ENCODE measurements around the gene ARRDC2. TPM values are rescaled to one million over a fixed set of nuclear protein-coding genes. Genes with fewer than 3 reads are reported as not detected.

ARRDC2 gene
- total and polyA plus RNA-seq, 9 of the 15 experiments (the other 6 are each of a cell fraction or from before 2014, with no cell fraction given) = 1.9 to 27.4 (median 15.2) TPM

- TF ChIP-seq, protein P1, sequence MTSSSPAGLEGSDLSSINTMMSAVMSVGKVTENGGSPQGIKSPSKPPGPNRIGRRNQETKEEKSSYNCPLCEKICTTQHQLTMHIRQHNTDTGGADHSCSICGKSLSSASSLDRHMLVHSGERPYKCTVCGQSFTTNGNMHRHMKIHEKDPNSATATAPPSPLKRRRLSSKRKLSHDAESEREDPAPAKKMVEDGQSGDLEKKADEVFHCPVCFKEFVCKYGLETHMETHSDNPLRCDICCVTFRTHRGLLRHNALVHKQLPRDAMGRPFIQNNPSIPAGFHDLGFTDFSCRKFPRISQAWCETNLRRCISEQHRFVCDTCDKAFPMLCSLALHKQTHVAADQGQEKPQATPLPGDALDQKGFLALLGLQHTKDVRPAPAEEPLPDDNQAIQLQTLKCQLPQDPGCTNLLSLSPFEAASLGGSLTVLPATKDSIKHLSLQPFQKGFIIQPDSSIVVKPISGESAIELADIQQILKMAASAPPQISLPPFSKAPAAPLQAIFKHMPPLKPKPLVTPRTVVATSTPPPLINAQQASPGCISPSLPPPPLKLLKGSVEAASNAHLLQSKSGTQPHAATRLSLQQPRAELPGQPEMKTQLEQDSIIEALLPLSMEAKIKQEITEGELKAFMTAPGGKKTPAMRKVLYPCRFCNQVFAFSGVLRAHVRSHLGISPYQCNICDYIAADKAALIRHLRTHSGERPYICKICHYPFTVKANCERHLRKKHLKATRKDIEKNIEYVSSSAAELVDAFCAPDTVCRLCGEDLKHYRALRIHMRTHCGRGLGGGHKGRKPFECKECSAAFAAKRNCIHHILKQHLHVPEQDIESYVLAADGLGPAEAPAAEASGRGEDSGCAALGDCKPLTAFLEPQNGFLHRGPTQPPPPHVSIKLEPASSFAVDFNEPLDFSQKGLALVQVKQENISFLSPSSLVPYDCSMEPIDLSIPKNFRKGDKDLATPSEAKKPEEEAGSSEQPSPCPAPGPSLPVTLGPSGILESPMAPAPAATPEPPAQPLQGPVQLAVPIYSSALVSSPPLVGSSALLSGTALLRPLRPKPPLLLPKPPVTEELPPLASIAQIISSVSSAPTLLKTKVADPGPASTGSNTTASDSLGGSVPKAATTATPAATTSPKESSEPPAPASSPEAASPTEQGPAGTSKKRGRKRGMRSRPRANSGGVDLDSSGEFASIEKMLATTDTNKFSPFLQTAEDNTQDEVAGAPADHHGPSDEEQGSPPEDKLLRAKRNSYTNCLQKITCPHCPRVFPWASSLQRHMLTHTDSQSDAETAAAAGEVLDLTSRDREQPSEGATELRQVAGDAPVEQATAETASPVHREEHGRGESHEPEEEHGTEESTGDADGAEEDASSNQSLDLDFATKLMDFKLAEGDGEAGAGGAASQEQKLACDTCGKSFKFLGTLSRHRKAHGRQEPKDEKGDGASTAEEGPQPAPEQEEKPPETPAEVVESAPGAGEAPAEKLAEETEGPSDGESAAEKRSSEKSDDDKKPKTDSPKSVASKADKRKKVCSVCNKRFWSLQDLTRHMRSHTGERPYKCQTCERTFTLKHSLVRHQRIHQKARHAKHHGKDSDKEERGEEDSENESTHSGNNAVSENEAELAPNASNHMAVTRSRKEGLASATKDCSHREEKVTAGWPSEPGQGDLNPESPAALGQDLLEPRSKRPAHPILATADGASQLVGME (CRISPR knock-in tag; IDR thresholded peaks at IDR 0.05) = no peak
- TF ChIP-seq ZNF766 (CRISPR knock-in tag; conservative IDR thresholded peaks at IDR 0.05) = peak; percentile 62; the same call in 1 of the 2 replicates
- TF ChIP-seq CBFA2T2 (conservative IDR thresholded peaks at IDR 0.05) = peak; percentile 96
- TF ChIP-seq PRMT5 (CRISPR knock-in tag; IDR thresholded peaks at IDR 0.05) = no peak
- TF ChIP-seq RNF2 (IDR thresholded peaks at IDR 0.05) = peak; percentile 78; the same call in 1 of the 2 replicates
- TF ChIP-seq NONO (IDR thresholded peaks at IDR 0.05; ENCODE audit: low read depth in 2 of 2, low read length in 1 of 2) = peak in 1 of 2 experiments; percentile 49; a peak in 1 of 4 replicates
- peak; percentile 90 for TF ChIP-seq NFIC (IDR thresholded peaks at IDR 0.05)
- TF ChIP-seq ZNF282 (CRISPR knock-in tag; IDR thresholded peaks at IDR 0.05) = no peak
- TF ChIP-seq TBL1XR1 (IDR thresholded peaks at IDR 0.05; ENCODE audit: low read length in 2 of 2) = peak; percentile 66 to 83; a peak in 3 of 4 replicates
- no peak for TF ChIP-seq ZC3H4 (CRISPR knock-in tag; IDR thresholded peaks at IDR 0.05; ENCODE audit: borderline replicate concordance)
- TF ChIP-seq RBM22 (IDR thresholded peaks at IDR 0.05; ENCODE audit: low read depth, low read length, poor library complexity, severe bottlenecking) = no peak
- no peak for TF ChIP-seq NR0B1 (IDR thresholded peaks at IDR 0.05; ENCODE audit: partially characterized antibody)
- TF ChIP-seq ZBTB33 (CRISPR knock-in tag; IDR thresholded peaks at IDR 0.05) = peak; percentile 62; the same call in 1 of the 2 replicates
- TF ChIP-seq TCF7 (IDR thresholded peaks at IDR 0.05; ENCODE audit: borderline replicate concordance) = 0 out of 2 replicates have a peak, but pooled peaks have one; percentile 34
- TF ChIP-seq, protein P2, sequence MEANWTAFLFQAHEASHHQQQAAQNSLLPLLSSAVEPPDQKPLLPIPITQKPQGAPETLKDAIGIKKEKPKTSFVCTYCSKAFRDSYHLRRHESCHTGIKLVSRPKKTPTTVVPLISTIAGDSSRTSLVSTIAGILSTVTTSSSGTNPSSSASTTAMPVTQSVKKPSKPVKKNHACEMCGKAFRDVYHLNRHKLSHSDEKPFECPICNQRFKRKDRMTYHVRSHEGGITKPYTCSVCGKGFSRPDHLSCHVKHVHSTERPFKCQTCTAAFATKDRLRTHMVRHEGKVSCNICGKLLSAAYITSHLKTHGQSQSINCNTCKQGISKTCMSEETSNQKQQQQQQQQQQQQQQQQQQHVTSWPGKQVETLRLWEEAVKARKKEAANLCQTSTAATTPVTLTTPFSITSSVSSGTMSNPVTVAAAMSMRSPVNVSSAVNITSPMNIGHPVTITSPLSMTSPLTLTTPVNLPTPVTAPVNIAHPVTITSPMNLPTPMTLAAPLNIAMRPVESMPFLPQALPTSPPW (CRISPR knock-in tag; IDR thresholded peaks at IDR 0.05) = peak; percentile 45
- peak; percentile 24; the same call in 1 of the 2 replicates for TF ChIP-seq MXI1 (IDR thresholded peaks at IDR 0.05; ENCODE audit: low read depth, low read length)
- no peak for TF ChIP-seq HNRNPL (IDR thresholded peaks at IDR 0.05; ENCODE audit: low read depth, low read length)
Observed at GRCh38 chr19:17999684-18000479, 8.1 kb upstream of the ARRDC2 start (continued).
